Lung (tissue), 12 donors: ENCODE results near the gene ATXN8OS. TPM values are rescaled to one million over a fixed set of nuclear protein-coding genes. Genes with fewer than 3 reads are reported as not detected.

ENCODE experiments used
- ATAC-seq: fragments of 200-7000 bp; cut with Tn5 transposase; one replicate; pipeline ENCODE4 v1.9.1; 2020; ENCODE audit warnings: moderate number of reproducible peaks; ENCODE audit not compliant: insufficient read depth, low FRiP score
- DNase-seq, 3 donors: peaks; one replicate each; pipeline ENCODE4 v3.0.0-alpha.2; 2013 to 2017
- H3K27ac ChIP-seq, 2 donors: one replicate each; pipeline ENCODE4 v1.5.1; 2013; ENCODE audit warnings: mild to moderate bottlenecking in 2 of 2, moderate library complexity in 2 of 2, control low read depth in 1 of 2, inconsistent platforms in 1 of 2, low read depth in 1 of 2, low read length in 1 of 2
- H3K27me3 ChIP-seq, 3 donors: one replicate each; pipeline ENCODE4 v1.5.1; 2013; ENCODE audit warnings: low read length in 2 of 3; ENCODE audit not compliant: control insufficient read depth in 3 of 3, insufficient read depth in 3 of 3
- H3K36me3 ChIP-seq, 4 donors: one replicate each; pipeline ENCODE4 v1.5.1; 2013; ENCODE audit warnings: low read length in 4 of 4, mild to moderate bottlenecking in 1 of 4, moderate library complexity in 1 of 4; ENCODE audit not compliant: control insufficient read depth in 4 of 4, insufficient read depth in 4 of 4
- H3K4me1 ChIP-seq, 5 donors: one replicate each; pipeline ENCODE4 v1.5.1; 2013; ENCODE audit warnings: low read length in 5 of 5, mild to moderate bottlenecking in 2 of 5, moderate library complexity in 1 of 5; ENCODE audit not compliant: control insufficient read depth in 5 of 5, insufficient read depth in 5 of 5
- H3K4me3 ChIP-seq: one replicate; pipeline ENCODE4 v1.5.1; 2013; ENCODE audit warnings: mild to moderate bottlenecking, control low read depth, moderate library complexity
- H3K9ac ChIP-seq, 2 donors: one replicate each; pipeline ENCODE4 v1.5.1; 2013; ENCODE audit warnings: low read length in 2 of 2, control low read depth in 1 of 2; ENCODE audit not compliant: insufficient read depth in 1 of 2
- H3K9me3 ChIP-seq, 4 donors: one replicate each; pipeline ENCODE4 v1.5.1; 2013; ENCODE audit warnings: low read length in 3 of 4, mild to moderate bottlenecking in 1 of 4, moderate library complexity in 1 of 4; ENCODE audit not compliant: control insufficient read depth in 4 of 4, insufficient read depth in 3 of 4
- WGBS, 2 donors: extraction: QIAGEN DNeasy Blood & Tissue Kit; methylation state at CpG; one replicate each; pipeline ENCODE4 v1.1.7; 2013; 5-methylcytosine and 5-hydroxymethylcytosine counted together
- polyA plus RNA-seq, 2 donors: library from polyadenylated mRNA; stranded (reverse); fragments of 200-250 nt; gene quantifications; one replicate each; pipeline ENCODE4 v1.2.1, GENCODE V29; 2013
- total RNA-seq, 2 donors: library from RNA; depleted of rRNA in 1 of 2; stranded (reverse); fragments of >200 nt in 1 of 2; gene quantifications; one replicate each; pipeline ENCODE4 v1.2.1, GENCODE V29; 2014 to 2021
- TF ChIP-seq, protein P1 (sequence below): IDR thresholded peaks from 2 replicates; pipeline ENCODE4 v1.5.1; 2012; ENCODE audit warnings: mild to moderate bottlenecking; ENCODE audit errors: control extremely low read depth, extremely low read depth
- donor health status: control.
- donor health status: control.
- donor health status: Bipolar disorder and iron deficiency.
- donor health status: healthy.
- donor health status: DM: yes; HTN: yes; CAD: no.

The ATXN8OS gene
- total and polyA plus RNA-seq, 4 donors, result not detected

DNA sequence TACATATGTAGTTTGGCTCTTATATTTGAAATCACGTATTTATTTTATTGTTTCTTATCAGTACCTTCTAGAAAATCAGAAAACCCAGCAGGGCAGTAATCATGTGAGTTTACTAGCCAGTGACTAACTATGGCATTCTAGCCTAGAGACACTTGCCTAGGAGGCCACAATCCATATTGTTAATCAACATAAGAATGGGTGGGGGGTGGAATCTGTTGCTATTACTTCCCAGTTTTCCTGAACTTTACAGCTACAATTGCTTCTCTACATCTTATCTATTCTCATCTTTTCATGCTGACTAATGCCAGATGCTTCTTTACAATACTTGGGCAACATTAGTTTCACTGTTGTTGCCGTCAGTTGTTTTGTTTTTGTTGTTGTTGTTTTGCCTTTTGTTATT lies 18.7 kb upstream of the ATXN8OS start:
- Histone ChIP-seq H3K36me3 (no peaks in the 10 kb centered on the region), H3K9me3 (no peaks in the 10 kb centered on the region), H3K27me3 (no peaks in the 10 kb centered on the region), H3K27ac (no peak overlapping the region), H3K4me1 (peaks cover 0 to 3% (median 0%) of the 10 kb centered on the region in 5 donors), H3K4me3 (no peak overlapping the region), H3K9ac (no peak overlapping the region)
- no peak for ATAC-seq
- 83 to 91% methylated on average over 2 of the region's 2 CpGs for WGBS, 2 donors
- TF ChIP-seq, protein P1, sequence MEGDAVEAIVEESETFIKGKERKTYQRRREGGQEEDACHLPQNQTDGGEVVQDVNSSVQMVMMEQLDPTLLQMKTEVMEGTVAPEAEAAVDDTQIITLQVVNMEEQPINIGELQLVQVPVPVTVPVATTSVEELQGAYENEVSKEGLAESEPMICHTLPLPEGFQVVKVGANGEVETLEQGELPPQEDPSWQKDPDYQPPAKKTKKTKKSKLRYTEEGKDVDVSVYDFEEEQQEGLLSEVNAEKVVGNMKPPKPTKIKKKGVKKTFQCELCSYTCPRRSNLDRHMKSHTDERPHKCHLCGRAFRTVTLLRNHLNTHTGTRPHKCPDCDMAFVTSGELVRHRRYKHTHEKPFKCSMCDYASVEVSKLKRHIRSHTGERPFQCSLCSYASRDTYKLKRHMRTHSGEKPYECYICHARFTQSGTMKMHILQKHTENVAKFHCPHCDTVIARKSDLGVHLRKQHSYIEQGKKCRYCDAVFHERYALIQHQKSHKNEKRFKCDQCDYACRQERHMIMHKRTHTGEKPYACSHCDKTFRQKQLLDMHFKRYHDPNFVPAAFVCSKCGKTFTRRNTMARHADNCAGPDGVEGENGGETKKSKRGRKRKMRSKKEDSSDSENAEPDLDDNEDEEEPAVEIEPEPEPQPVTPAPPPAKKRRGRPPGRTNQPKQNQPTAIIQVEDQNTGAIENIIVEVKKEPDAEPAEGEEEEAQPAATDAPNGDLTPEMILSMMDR, result no peak
- no peak for DNase-seq

DNA sequence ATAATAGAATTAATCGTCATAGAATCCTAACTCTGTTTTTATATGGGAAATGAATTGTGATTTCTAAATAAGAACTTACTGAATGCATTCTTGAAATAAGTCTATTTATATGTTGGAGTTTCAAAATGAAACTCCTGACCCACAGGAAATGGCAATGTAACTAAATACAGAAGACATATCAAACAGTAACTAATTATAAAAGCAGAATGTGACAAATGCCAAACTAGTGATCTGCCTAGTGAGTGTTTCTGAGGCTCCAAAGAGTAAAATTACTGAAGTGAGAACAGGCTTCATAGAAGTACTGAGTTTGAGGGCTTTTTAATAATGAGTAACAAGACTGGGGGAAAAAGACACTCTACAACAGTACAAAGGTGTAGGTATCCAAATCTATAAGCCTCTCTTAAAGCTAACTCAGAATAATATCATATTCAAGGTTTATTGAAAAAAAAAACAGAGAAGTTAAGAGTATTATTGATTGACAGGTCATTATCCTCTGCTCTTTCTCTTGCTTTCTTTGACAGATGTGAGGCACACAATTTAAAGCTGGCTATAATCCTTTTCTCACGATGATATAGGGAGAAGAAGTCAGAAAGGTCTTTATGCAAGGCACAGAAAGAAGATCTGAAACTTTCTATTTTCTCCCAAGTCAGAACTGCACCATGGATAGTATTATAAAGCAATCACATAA lies 17.4 kb upstream of the ATXN8OS start:
- H3K36me3 ChIP-seq, result no peaks in the 10 kb centered on the region
- TF ChIP-seq, protein P1, result no peak
- H3K4me1 ChIP-seq, result peaks cover 0 to 3% (median 0%) of the 10 kb centered on the region in 5 donors
- WGBS, 2 donors, result 82 to 86% methylated on average over 2 of the region's 2 CpGs
- no peak overlapping the region for H3K4me3 ChIP-seq
- H3K9ac ChIP-seq, result no peak overlapping the region
- DNase-seq (no peak), ATAC-seq (no peak)
- no peak overlapping the region for H3K27ac ChIP-seq
- no peaks in the 10 kb centered on the region for H3K9me3 ChIP-seq
- H3K27me3 ChIP-seq, result no peaks in the 10 kb centered on the region

DNA sequence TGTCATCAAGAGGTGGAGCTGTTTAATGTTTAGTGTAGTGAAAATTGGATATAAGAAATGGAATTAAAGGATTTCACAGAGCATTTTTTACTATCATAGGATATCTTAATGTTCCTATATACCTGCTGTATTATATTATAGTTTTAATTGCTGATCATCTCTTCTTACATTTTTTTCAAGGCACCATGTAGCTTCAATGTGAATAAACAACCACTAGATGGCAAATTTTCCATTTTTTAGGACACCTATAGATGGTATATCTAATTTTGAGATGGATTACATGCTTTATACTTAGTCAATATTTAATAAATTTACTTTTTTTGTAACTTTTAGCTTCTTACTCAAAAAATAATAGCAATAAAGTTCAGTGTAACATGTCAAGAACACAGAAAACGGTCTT lies 9.0 kb upstream of the ATXN8OS start:
- Histone ChIP-seq H3K27me3 (no peaks in the 10 kb centered on the region), H3K36me3 (no peaks in the 10 kb centered on the region), H3K9ac (no peak overlapping the region), H3K27ac (no peak overlapping the region), H3K4me1 (no peaks in the 10 kb centered on the region), H3K9me3 (no peaks in the 10 kb centered on the region), H3K4me3 (no peak overlapping the region)
- no peak for ATAC-seq
- WGBS, 2 donors, result 54 to 58% methylated on average over 1 of the region's 1 CpG
- TF ChIP-seq, protein P1, result no peak
- no peak for DNase-seq

DNA sequence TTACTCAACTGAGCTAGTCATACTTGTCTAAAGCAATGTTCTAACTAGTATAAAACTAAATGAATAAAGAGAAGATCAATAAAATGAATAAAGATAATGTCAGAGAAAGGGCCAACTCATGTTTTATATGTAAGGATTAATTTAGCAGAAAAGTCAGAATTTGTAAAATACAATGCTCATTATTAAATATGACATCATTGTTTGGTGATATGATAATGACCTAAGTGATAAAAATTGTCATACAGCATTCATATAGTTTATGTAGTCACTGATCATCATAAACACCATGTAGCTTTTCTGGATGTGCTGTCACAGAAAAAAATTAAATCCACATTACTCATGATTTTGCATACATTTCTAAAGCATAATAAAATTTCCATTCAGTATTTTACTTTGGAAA lies 3.1 kb upstream of the ATXN8OS start:
- peaks cover 0 to 10% (median 0%) of the 10 kb centered on the region in 4 donors for H3K9me3 ChIP-seq
- ATAC-seq (no peak), DNase-seq (no peak)
- TF ChIP-seq, protein P1, result no peak
- peaks cover 0 to 3% (median 0%) of the 10 kb centered on the region in 5 donors for H3K4me1 ChIP-seq
- H3K9ac ChIP-seq, result no peak overlapping the region
- H3K27me3 ChIP-seq, result peaks cover 0 to 30% (median 11%) of the 10 kb centered on the region in 3 donors
- H3K27ac ChIP-seq, result no peak overlapping the region
- no peak overlapping the region for H3K4me3 ChIP-seq
- H3K36me3 ChIP-seq, result no peaks in the 10 kb centered on the region
